Activated effector memory CD4-positive, alpha-beta T cell treated with Interleukin-2 at 50 U/mL for 16 hours (primary cell): ENCODE results near the gene CCNH.

Experiments
- DNase-seq: peaks from one replicate; pipeline ENCODE4 v3.0.0-alpha.2; 2020

Gene CCNH

GRCh38 chr5:87412630-87413342 is at the start of gene CCNH:
CCNH (minus strand) TSS chr5:87412930; CDS start chr5:87412794, 136 bp downstream.
- DNase-seq: peak; percentile 94

GRCh38 chr5:87457706-87458105 is 45.0 kb upstream of the CCNH start:
- no peak for DNase-seq

- DNase-seq: no peak
These were observed 41.1 kb upstream of the CCNH start for GRCh38 chr5:87453801-87454200.

- DNase-seq: no peak
These were observed 40.1 kb upstream of the CCNH start for GRCh38 chr5:87452837-87453236.

GRCh38 chr5:87442419-87442818 is 29.7 kb upstream of the CCNH start:
- DNase-seq: no peak

GRCh38 chr5:87438231-87438630 is 25.5 kb upstream of the CCNH start:
- no peak for DNase-seq

GRCh38 chr5:87437724-87438123 is 25.0 kb upstream of the CCNH start:
- no peak for DNase-seq

GRCh38 chr5:87435144-87435694 is 22.5 kb upstream of the CCNH start:
- DNase-seq: no peak

- DNase-seq: no peak
These were observed 21.7 kb upstream of the CCNH start for GRCh38 chr5:87434461-87434860.

- no peak for DNase-seq
These were observed 21.2 kb upstream of the CCNH start for GRCh38 chr5:87433945-87434344.

- DNase-seq: no peak
These were observed 19.7 kb upstream of the CCNH start for GRCh38 chr5:87432460-87432859.

GRCh38 chr5:87430863-87431457 is 18.2 kb upstream of the CCNH start:
- no peak for DNase-seq

- no peak for DNase-seq
These were observed 11.0 kb upstream of the CCNH start for GRCh38 chr5:87423755-87424154.

GRCh38 chr5:87421307-87421706 is 8.6 kb upstream of the CCNH start:
- DNase-seq: no peak

GRCh38 chr5:87418506-87418905 is 5.8 kb upstream of the CCNH start:
- DNase-seq: no peak

- DNase-seq: no peak
These were observed 564 bp upstream of the CCNH start for GRCh38 chr5:87413343-87413645.

GRCh38 chr5:87411973-87412629 is 629 bp downstream of the CCNH start:
- DNase-seq: peak; percentile 1

GRCh38 chr5:87411586-87411972 is 1.2 kb downstream of the CCNH start:
- no peak for DNase-seq

- no peak for DNase-seq
These were observed 1.8 kb downstream of the CCNH start for GRCh38 chr5:87410931-87411330.

GRCh38 chr5:87408204-87408603 is 4.5 kb downstream of the CCNH start:
- no peak for DNase-seq

GRCh38 chr5:87405472-87406155 is 7.1 kb downstream of the CCNH start:
- DNase-seq: no peak

- no peak for DNase-seq
These were observed 8.4 kb downstream of the CCNH start for GRCh38 chr5:87404359-87404758.

GRCh38 chr5:87403899-87404298 is 8.8 kb downstream of the CCNH start:
- no peak for DNase-seq

- no peak for DNase-seq
These were observed 9.3 kb downstream of the CCNH start for GRCh38 chr5:87403409-87403808.
